ENCODE results near the gene CCDC91.

Gene CCDC91

GRCh38 chr12:28570811-28571210 is 380.6 kb downstream of the CCDC91 start:
- POLR2A ChIA-PET, result no interaction called here
- Histone ChIP-seq H3K36me3 (ENCODE audit: control insufficient read depth in 2 of 2, insufficient read depth in 1 of 2, low read length in 2 of 2) (no peaks in the 10 kb centered on the region), H3K27ac (ENCODE audit: extremely low read depth, low read depth, low read length) (no peak overlapping the region), H3K9me3 (ENCODE audit: control insufficient read depth, insufficient read depth, low read depth, low read length) (no peaks in the 10 kb centered on the region), H3K4me3 (ENCODE audit: low read depth, low read length) (no peak overlapping the region), H3K4me1 (ENCODE audit: control insufficient read depth, insufficient read depth, low read length) (no peaks in the 10 kb centered on the region)
- CTCF ChIA-PET, result no interaction called here
- no peak for TF ChIP-seq ZNF10 (tag by site-specific recombination; IDR thresholded peaks at IDR 0.05)
- TF ChIP-seq SP2 (tag by site-specific recombination; IDR thresholded peaks at IDR 0.05), result no peak
- no peak for TF ChIP-seq ZNF214 (tag by site-specific recombination; IDR thresholded peaks at IDR 0.05; ENCODE audit: borderline replicate concordance)
- no peak for TF ChIP-seq ZNF837 (tag by site-specific recombination; IDR thresholded peaks at IDR 0.05)
- no peak for TF ChIP-seq ZNF155 (tag by site-specific recombination; IDR thresholded peaks at IDR 0.05)
- TF ChIP-seq, protein P1, sequence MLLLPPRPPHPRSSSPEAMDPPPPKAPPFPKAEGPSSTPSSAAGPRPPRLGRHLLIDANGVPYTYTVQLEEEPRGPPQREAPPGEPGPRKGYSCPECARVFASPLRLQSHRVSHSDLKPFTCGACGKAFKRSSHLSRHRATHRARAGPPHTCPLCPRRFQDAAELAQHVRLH (tag by site-specific recombination; IDR thresholded peaks at IDR 0.05), result no peak
- TF ChIP-seq IKZF3 (tag by site-specific recombination; IDR thresholded peaks at IDR 0.05), result no peak
- TF ChIP-seq SETDB1 (IDR thresholded peaks at IDR 0.05; ENCODE audit: insufficient read length, low read length), result no peak
- no peak for TF ChIP-seq SCRT2 (tag by site-specific recombination; IDR thresholded peaks at IDR 0.05)
- TF ChIP-seq GLIS2 (tag by site-specific recombination; IDR thresholded peaks at IDR 0.05), result no peak
- no peak for TF ChIP-seq ZNF830 (tag by site-specific recombination; IDR thresholded peaks at IDR 0.05; ENCODE audit: low read depth)
- no peak for TF ChIP-seq ZNF146 (tag by site-specific recombination; IDR thresholded peaks at IDR 0.05)
- TF ChIP-seq INSM2 (tag by site-specific recombination; IDR thresholded peaks at IDR 0.05), result no peak
- TF ChIP-seq ZNF624 (tag by site-specific recombination; IDR thresholded peaks at IDR 0.05), result no peak
- TF ChIP-seq ZFHX2 (tag by site-specific recombination; conservative IDR thresholded peaks at IDR 0.05), result no peak
- no peak for TF ChIP-seq ZNF473 (tag by site-specific recombination; IDR thresholded peaks at IDR 0.05)
- TF ChIP-seq, protein P2, sequence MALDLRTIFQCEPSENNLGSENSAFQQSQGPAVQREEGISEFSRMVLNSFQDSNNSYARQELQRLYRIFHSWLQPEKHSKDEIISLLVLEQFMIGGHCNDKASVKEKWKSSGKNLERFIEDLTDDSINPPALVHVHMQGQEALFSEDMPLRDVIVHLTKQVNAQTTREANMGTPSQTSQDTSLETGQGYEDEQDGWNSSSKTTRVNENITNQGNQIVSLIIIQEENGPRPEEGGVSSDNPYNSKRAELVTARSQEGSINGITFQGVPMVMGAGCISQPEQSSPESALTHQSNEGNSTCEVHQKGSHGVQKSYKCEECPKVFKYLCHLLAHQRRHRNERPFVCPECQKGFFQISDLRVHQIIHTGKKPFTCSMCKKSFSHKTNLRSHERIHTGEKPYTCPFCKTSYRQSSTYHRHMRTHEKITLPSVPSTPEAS (tag by site-specific recombination; IDR thresholded peaks at IDR 0.05), result no peak

- no peak overlapping the region for H3K27ac ChIP-seq (ENCODE audit: extremely low read depth, low read depth, low read length)
- H3K36me3 ChIP-seq (ENCODE audit: control insufficient read depth in 2 of 2, insufficient read depth in 1 of 2, low read length in 2 of 2), result no peaks in the 10 kb centered on the region
- no peaks in the 10 kb centered on the region for H3K9me3 ChIP-seq (ENCODE audit: control insufficient read depth, insufficient read depth, low read depth, low read length)
- ChIA-PET POLR2A (no interaction called here), CTCF (interaction anchor here (0.6 to 0.9 kb wide), 2 partner anchors 18 to 626 kb away, joined by 3 read pairs; no protein-coding TSS in a partner anchor)
- no peak for TF ChIP-seq SETDB1 (IDR thresholded peaks at IDR 0.05; ENCODE audit: insufficient read length, low read length)
- no peak for TF ChIP-seq ZNF558 (tag by site-specific recombination; IDR thresholded peaks at IDR 0.05)
- TF ChIP-seq, protein P3, sequence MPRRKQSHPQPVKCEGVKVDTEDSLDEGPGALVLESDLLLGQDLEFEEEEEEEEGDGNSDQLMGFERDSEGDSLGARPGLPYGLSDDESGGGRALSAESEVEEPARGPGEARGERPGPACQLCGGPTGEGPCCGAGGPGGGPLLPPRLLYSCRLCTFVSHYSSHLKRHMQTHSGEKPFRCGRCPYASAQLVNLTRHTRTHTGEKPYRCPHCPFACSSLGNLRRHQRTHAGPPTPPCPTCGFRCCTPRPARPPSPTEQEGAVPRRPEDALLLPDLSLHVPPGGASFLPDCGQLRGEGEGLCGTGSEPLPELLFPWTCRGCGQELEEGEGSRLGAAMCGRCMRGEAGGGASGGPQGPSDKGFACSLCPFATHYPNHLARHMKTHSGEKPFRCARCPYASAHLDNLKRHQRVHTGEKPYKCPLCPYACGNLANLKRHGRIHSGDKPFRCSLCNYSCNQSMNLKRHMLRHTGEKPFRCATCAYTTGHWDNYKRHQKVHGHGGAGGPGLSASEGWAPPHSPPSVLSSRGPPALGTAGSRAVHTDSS (tag by site-specific recombination; IDR thresholded peaks at IDR 0.05), result no peak
- no peak for TF ChIP-seq ZNF626 (tag by site-specific recombination; IDR thresholded peaks at IDR 0.05)
- no peak for TF ChIP-seq EGR2 (tag by site-specific recombination; IDR thresholded peaks at IDR 0.05; ENCODE audit: low read depth)
- TF ChIP-seq TCF7L2 (IDR thresholded peaks at IDR 0.05; ENCODE audit: borderline replicate concordance, low read depth, low read length), result no peak
- no peak for TF ChIP-seq SALL2 (tag by site-specific recombination; IDR thresholded peaks at IDR 0.05; ENCODE audit: borderline replicate concordance)
- TF ChIP-seq ZNF24 (tag by site-specific recombination; IDR thresholded peaks at IDR 0.05), result no peak
- TF ChIP-seq ZNF10 (tag by site-specific recombination; IDR thresholded peaks at IDR 0.05), result no peak
- TF ChIP-seq, protein P4, sequence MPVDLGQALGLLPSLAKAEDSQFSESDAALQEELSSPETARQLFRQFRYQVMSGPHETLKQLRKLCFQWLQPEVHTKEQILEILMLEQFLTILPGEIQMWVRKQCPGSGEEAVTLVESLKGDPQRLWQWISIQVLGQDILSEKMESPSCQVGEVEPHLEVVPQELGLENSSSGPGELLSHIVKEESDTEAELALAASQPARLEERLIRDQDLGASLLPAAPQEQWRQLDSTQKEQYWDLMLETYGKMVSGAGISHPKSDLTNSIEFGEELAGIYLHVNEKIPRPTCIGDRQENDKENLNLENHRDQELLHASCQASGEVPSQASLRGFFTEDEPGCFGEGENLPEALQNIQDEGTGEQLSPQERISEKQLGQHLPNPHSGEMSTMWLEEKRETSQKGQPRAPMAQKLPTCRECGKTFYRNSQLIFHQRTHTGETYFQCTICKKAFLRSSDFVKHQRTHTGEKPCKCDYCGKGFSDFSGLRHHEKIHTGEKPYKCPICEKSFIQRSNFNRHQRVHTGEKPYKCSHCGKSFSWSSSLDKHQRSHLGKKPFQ (tag by site-specific recombination; IDR thresholded peaks at IDR 0.05), result no peak
- TF ChIP-seq SCRT2 (tag by site-specific recombination; IDR thresholded peaks at IDR 0.05), result no peak
- H3K4me3 ChIP-seq (ENCODE audit: low read depth, low read length), result no peak overlapping the region
- no peaks in the 10 kb centered on the region for H3K4me1 ChIP-seq (ENCODE audit: control insufficient read depth, insufficient read depth, low read length)
Observed at GRCh38 chr12:28574746-28575592, 384.7 kb downstream of the CCDC91 start.

Data from HEK293 (cell line).